K562 (cell line): ENCODE results near the gene CFAP54. TPM values are rescaled to one million over a fixed set of nuclear protein-coding genes. Genes with fewer than 3 reads are reported as not detected.

ENCODE experiments used
- MEF2D ChIP-seq: conservative IDR thresholded peaks from 2 replicates; pipeline ENCODE4 v1.6.1; 2016; ENCODE audit warnings: low read depth, missing genetic modification characterization, missing compliant biosample characterization
- RB1 ChIP-seq: fragments of 450-650 bp; IDR thresholded peaks from 2 replicates; pipeline ENCODE4 v1.6.1; 2017; ENCODE audit warnings: low read depth, mild to moderate bottlenecking
- XRCC3 ChIP-seq: fragments of 450-650 bp; IDR thresholded peaks from 2 replicates; pipeline ENCODE4 v1.6.1; 2017; ENCODE audit warnings: mild to moderate bottlenecking, moderate library complexity
- ZNF395 ChIP-seq: fragments of 200-800 bp; sonication (Bioruptor generic); IDR thresholded peaks from 2 replicates; pipeline ENCODE4 v1.6.1; 2017; ENCODE audit warnings: missing genetic modification characterization, missing compliant biosample characterization
- polyA plus RNA-seq, 8 experiments: library from polyadenylated mRNA; depleted of rRNA in 4 of 8; stranded (reverse) in 5 of 8; unstranded in 3 of 8; fragments of >200 nt; fragmentation: Nextera tagmentation in 2 of 8; fragmentation: Illumina TruSeq in 1 of 8; extraction: Ambion mirVana in 2 of 8; extraction: Trizol in 1 of 8; gene quantifications; 2 replicates each; pipeline versions ENCODE4 v1.2.1 to v1.2.3, GENCODE V29; 2011 to 2014; ENCODE audit warnings: inconsistent platforms in 1 of 8, missing spikeins in 1 of 8
- total RNA-seq, 7 experiments: library from RNA; depleted of rRNA in 6 of 7; stranded (reverse); fragments of >200 nt in 6 of 7; fragmentation: Illumina TruSeq in 2 of 7; extraction: Trizol in 2 of 7; gene quantifications; 2 replicates each; pipeline versions ENCODE4 v1.2.1 to v1.2.3, GENCODE V29; 2011 to 2021; ENCODE audit warnings: low replicate concordance in 1 of 7
- TF ChIP-seq, protein P1 (sequence below): fragments of 250-450 bp; sonication (Bioruptor Pico); IDR thresholded peaks from 2 replicates; pipeline ENCODE4 v1.4.0; 2020
- TF ChIP-seq, protein P2 (sequence below): sonication (generic); formaldehyde crosslinking; IDR thresholded peaks from 2 replicates; pipeline ENCODE4 v1.8.1; 2023; ENCODE audit warnings: mild to moderate bottlenecking, missing genetic modification reagents, moderate library complexity
- TF ChIP-seq, protein P3 (sequence below), 2 experiments: fragments of 450-650 bp; IDR thresholded peaks; 2 replicates each; pipeline ENCODE4 v1.6.1; 2018; ENCODE audit warnings: mild to moderate bottlenecking in 2 of 2, low read depth in 1 of 2; ENCODE audit not compliant: partially characterized antibody in 2 of 2
- TF ChIP-seq, protein P4 (sequence below): fragments of 450-650 bp; IDR thresholded peaks from 2 replicates; pipeline ENCODE4 v1.6.1; 2016

Gene CFAP54
- total and polyA plus RNA-seq, 9 of the 15 experiments (the other 6 are each of a cell fraction or from before 2014, with no cell fraction given): 0.03 to 0.23 (median 0.10) TPM; not detected in 3

GRCh38 chr12:96452261-96452922 is 37.0 kb upstream of the CFAP54 start (continued):
- TF ChIP-seq XRCC3 (no peak), ZNF395 (no peak), MEF2D (tag) (no peak), RB1 (no peak)
- TF ChIP-seq, protein P1, sequence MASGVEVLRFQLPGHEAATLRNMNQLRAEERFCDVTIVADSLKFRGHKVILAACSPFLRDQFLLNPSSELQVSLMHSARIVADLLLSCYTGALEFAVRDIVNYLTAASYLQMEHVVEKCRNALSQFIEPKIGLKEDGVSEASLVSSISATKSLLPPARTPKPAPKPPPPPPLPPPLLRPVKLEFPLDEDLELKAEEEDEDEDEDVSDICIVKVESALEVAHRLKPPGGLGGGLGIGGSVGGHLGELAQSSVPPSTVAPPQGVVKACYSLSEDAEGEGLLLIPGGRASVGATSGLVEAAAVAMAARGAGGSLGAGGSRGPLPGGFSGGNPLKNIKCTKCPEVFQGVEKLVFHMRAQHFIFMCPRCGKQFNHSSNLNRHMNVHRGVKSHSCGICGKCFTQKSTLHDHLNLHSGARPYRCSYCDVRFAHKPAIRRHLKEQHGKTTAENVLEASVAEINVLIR (CRISPR knock-in tag): no peak
- TF ChIP-seq, protein P2, sequence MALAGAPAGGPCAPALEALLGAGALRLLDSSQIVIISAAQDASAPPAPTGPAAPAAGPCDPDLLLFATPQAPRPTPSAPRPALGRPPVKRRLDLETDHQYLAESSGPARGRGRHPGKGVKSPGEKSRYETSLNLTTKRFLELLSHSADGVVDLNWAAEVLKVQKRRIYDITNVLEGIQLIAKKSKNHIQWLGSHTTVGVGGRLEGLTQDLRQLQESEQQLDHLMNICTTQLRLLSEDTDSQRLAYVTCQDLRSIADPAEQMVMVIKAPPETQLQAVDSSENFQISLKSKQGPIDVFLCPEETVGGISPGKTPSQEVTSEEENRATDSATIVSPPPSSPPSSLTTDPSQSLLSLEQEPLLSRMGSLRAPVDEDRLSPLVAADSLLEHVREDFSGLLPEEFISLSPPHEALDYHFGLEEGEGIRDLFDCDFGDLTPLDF: no peak
- TF ChIP-seq, protein P3, sequence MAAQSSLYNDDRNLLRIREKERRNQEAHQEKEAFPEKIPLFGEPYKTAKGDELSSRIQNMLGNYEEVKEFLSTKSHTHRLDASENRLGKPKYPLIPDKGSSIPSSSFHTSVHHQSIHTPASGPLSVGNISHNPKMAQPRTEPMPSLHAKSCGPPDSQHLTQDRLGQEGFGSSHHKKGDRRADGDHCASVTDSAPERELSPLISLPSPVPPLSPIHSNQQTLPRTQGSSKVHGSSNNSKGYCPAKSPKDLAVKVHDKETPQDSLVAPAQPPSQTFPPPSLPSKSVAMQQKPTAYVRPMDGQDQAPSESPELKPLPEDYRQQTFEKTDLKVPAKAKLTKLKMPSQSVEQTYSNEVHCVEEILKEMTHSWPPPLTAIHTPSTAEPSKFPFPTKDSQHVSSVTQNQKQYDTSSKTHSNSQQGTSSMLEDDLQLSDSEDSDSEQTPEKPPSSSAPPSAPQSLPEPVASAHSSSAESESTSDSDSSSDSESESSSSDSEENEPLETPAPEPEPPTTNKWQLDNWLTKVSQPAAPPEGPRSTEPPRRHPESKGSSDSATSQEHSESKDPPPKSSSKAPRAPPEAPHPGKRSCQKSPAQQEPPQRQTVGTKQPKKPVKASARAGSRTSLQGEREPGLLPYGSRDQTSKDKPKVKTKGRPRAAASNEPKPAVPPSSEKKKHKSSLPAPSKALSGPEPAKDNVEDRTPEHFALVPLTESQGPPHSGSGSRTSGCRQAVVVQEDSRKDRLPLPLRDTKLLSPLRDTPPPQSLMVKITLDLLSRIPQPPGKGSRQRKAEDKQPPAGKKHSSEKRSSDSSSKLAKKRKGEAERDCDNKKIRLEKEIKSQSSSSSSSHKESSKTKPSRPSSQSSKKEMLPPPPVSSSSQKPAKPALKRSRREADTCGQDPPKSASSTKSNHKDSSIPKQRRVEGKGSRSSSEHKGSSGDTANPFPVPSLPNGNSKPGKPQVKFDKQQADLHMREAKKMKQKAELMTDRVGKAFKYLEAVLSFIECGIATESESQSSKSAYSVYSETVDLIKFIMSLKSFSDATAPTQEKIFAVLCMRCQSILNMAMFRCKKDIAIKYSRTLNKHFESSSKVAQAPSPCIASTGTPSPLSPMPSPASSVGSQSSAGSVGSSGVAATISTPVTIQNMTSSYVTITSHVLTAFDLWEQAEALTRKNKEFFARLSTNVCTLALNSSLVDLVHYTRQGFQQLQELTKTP (IDR thresholded peaks at IDR 0.05; ENCODE audit: low read depth in 1 of 2, partially characterized antibody in 2 of 2): peak in 1 of 2 experiments; percentile 97
- TF ChIP-seq, protein P4, sequence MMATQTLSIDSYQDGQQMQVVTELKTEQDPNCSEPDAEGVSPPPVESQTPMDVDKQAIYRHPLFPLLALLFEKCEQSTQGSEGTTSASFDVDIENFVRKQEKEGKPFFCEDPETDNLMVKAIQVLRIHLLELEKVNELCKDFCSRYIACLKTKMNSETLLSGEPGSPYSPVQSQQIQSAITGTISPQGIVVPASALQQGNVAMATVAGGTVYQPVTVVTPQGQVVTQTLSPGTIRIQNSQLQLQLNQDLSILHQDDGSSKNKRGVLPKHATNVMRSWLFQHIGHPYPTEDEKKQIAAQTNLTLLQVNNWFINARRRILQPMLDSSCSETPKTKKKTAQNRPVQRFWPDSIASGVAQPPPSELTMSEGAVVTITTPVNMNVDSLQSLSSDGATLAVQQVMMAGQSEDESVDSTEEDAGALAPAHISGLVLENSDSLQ: peak; percentile 60; the same call in 1 of the 2 replicates
